GM20000 (cell line): ENCODE results near the gene COX6B1.

Source experiments
- DNase-seq: peaks from one replicate; pipeline ENCODE4 v3.0.0; 2012; ENCODE audit warnings: low spot score
- TF ChIP-seq, protein P1 (sequence below): IDR thresholded peaks from 2 replicates; pipeline ENCODE4 v1.5.1; 2012; ENCODE audit warnings: mild to moderate bottlenecking, control low read depth; ENCODE audit errors: extremely low read depth, missing control alignments

Gene COX6B1

DNA sequence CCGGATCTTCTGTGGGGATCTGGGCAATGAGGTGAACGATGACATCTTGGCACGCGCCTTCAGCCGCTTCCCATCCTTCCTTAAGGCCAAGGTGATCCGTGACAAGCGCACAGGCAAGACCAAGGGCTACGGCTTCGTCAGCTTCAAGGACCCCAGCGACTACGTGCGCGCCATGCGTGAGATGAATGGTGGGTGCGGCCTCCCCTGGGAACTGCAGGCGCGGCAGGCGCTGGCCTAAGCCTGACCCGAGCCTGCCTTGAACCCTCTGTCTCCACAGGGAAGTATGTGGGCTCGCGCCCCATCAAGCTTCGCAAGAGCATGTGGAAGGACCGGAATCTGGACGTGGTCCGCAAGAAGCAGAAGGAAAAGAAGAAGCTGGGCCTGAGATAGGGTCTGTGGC lies 11.0 kb upstream of the COX6B1 start:
- DNase-seq = no peak
- TF ChIP-seq, protein P1, sequence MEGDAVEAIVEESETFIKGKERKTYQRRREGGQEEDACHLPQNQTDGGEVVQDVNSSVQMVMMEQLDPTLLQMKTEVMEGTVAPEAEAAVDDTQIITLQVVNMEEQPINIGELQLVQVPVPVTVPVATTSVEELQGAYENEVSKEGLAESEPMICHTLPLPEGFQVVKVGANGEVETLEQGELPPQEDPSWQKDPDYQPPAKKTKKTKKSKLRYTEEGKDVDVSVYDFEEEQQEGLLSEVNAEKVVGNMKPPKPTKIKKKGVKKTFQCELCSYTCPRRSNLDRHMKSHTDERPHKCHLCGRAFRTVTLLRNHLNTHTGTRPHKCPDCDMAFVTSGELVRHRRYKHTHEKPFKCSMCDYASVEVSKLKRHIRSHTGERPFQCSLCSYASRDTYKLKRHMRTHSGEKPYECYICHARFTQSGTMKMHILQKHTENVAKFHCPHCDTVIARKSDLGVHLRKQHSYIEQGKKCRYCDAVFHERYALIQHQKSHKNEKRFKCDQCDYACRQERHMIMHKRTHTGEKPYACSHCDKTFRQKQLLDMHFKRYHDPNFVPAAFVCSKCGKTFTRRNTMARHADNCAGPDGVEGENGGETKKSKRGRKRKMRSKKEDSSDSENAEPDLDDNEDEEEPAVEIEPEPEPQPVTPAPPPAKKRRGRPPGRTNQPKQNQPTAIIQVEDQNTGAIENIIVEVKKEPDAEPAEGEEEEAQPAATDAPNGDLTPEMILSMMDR = no peak

DNA sequence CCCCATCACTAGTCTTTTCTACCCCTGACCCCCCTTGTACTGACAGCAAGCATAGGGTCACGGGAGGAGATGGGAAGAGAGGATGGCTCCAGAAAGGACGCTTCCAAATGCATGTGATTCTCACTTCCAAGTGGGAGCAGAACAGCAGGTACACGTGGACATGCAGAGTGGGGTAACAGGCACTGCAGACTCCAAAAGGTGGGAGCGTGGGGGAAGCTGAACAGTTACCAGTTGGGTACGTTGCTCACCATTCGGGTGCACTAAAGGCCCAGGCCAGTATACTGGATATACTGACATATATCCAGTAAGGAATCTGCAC lies 8.8 kb upstream of the COX6B1 start:
- TF ChIP-seq, protein P1 = no peak

DNA sequence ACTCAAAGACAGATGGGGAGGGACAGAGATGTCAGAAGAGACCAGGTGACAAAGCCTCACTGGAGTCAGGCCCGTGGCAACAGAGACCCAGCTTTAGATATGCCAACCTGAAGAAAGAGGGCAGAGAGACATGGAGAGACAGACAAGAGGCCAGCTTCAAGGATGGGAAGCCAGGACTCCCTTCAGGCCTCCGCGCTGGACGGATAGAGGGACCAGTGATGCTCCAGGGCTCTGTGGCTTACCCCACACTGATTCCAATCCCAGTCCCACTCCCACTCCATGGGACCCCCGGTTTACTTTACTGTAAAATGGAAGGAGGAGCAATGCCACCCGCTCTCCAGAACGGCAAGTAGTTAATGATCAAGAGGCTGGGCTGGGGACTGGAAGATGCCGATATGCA lies 8.3 kb upstream of the COX6B1 start:
- TF ChIP-seq, protein P1 = no peak
- no peak for DNase-seq

More for the DNA sequence above, 8.8 kb upstream of the COX6B1 start:
- no peak for DNase-seq

DNA sequence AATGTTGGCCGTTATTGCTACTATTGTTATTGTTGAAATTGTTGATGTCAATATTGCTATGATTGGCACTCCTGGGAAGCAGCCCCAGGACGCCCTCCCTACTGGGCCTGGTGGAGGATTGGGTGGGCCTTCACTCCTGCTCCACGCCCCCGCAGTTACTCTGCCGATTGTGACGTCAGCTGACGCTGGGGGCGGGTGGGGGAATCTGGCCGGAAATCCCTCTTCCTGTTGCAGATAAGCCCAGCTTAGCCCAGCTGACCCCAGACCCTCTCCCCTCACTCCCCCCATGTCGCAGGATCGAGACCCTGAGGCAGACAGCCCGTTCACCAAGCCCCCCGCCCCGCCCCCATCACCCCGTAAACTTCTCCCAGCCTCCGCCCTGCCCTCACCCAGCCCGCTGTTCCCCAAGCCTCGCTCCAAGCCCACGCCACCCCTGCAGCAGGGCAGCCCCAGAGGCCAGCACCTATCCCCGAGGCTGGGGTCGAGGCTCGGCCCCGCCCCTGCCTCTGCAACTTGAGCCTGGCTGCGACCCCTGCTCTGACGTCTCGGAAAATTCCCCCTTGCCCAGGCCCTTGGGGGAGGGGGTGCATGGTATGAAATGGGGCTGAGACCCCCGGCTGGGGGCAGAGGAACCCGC lies 6.5 kb upstream of the COX6B1 start, which contains the start of gene ETV2:
Gene ETV2 (plus strand): TSS at position 231 of the 637 bp plus-strand sequence. CDS start 716 bp downstream, outside the sequence.
- peak; percentile 72 for DNase-seq
- TF ChIP-seq, protein P1 = no peak

DNA sequence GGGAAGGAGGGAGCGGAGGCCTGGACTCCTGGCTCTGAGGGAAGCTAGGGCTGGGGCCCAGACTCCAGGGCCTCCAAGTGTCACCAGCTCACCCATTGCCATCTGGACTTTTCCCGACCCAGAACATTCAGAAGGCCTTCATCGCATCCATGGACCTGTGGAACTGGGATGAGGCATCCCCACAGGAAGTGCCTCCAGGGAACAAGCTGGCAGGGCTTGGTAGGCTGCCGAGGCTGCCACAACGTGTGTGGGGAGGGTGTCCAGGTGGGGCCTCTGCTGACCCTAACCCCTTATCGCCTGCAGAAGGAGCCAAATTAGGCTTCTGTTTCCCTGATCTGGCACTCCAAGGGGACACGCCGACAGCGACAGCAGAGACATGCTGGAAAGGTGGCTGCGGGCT lies 5.8 kb upstream of the COX6B1 start:
- TF ChIP-seq, protein P1 = no peak
- no peak for DNase-seq

DNA sequence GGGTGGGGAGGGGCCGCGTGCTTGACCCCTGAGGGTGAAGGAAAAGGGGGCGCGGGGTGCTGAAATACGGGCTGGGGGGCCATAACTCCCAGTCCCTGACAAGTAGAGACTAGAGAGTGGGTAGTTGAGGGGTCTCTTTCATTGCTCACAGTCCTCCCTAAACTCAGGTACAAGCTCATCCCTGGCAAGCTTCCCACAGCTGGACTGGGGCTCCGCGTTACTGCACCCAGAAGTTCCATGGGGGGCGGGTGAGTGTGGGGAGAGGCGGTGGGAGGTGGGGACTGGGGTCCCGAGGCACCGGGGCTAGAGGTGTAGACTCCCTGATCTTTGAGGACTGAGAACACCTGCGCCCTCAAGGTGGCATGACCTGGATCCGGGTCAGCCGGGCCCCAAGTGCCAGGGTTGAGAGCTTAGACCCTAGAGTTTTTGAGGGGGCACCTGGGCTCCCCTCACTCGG lies 5.3 kb upstream of the COX6B1 start:
- DNase-seq = no peak
- TF ChIP-seq, protein P1 = no peak

DNA sequence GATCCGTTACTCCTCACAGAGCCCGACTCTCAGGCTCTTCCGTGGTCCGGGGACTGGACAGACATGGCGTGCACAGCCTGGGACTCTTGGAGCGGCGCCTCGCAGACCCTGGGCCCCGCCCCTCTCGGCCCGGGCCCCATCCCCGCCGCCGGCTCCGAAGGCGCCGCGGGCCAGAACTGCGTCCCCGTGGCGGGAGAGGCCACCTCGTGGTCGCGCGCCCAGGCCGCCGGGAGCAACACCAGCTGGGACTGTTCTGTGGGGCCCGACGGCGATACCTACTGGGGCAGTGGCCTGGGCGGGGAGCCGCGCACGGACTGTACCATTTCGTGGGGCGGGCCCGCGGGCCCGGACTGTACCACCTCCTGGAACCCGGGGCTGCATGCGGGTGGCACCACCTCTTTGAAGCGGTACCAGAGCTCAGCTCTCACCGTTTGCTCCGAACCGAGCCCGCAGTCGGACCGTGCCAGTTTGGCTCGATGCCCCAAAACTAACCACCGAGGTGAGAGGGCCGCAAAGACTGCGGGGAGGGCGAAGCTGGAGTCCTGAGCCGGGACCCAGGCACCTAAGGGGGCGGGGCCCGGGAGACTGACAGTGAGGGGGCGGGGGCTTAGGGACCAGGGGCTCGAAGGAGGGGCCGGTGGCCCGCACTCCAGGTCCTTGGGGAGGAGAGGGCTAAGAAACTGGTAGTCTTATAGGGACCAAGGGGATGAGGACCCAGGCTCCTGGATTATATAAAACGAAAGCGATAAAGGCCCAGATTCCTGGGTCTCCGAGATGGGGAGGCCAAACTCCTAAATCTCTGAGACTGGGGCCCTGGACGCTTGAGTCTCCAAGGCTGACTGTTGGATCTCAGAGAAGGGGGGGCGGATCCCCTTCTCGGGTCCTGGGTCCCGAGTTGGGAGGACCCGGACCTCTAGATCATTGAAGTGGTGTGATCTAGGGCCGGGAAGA lies 4.6 kb upstream of the COX6B1 start:
- TF ChIP-seq, protein P1 = no peak
- DNase-seq = peak; percentile 92
